ENCODE results near the gene S1PR2. TPM values are rescaled to one million over a fixed set of nuclear protein-coding genes. Genes with fewer than 3 reads are reported as not detected.
A peak's percentile ranks its signal among the peaks of the same experiment; 100 is the strongest.
"Not testable (repeated sequence)": the region's sequence is repeated elsewhere in the genome, so short reads cannot be mapped to it uniquely, and the experiment has no call there.

Gene S1PR2
- total RNA-seq, 1 donor from 2014 or later, result 15.4 TPM

- H3K9me3 Mint-ChIP-seq, result no peaks in the 10 kb centered on the region
- H3K4me3 Mint-ChIP-seq, result no peak overlapping the region
- H3K4me1 Mint-ChIP-seq (ENCODE audit: low read depth), result no peaks in the 10 kb centered on the region
- H3K36me3 Mint-ChIP-seq (ENCODE audit: low read depth), result no peaks in the 10 kb centered on the region
- H3K27ac Mint-ChIP-seq, result no peak overlapping the region
- H3K27me3 Mint-ChIP-seq (ENCODE audit: insufficient read depth), result peaks cover 3% of the 10 kb centered on the region
- intact Hi-C loops (cut with micrococcal nuclease), result no loop called here
- DNase-seq (ENCODE audit: low spot score), result no peak
These were observed 14.2 kb upstream of the S1PR2 start for GRCh38 chr19:10245189-10245939.

- Mint-ChIP-seq H3K36me3 (ENCODE audit: low read depth) (no peaks in the 10 kb centered on the region), H3K4me1 (ENCODE audit: low read depth) (peaks cover 5% of the 10 kb centered on the region), H3K27me3 (ENCODE audit: insufficient read depth) (peaks cover 3% of the 10 kb centered on the region), H3K4me3 (no peak overlapping the region), H3K27ac (no peak overlapping the region), H3K9me3 (no peaks in the 10 kb centered on the region)
- no peak for DNase-seq (ENCODE audit: low spot score)
- intact Hi-C loops (cut with micrococcal nuclease), result no loop called here
These were observed 12.5 kb upstream of the S1PR2 start for GRCh38 chr19:10243606-10244005.

GRCh38 chr19:10241826-10242449, 10.8 kb upstream of the S1PR2 start:
- not testable (repeated sequence) for H3K27ac Mint-ChIP-seq

GRCh38 chr19:10238172-10238783, 7.1 kb upstream of the S1PR2 start:
- Mint-ChIP-seq H3K9me3 (no peaks in the 10 kb centered on the region), H3K4me3 (no peak overlapping the region), H3K27me3 (ENCODE audit: insufficient read depth) (no peaks in the 10 kb centered on the region), H3K36me3 (ENCODE audit: low read depth) (peaks cover 2% of the 10 kb centered on the region), H3K4me1 (ENCODE audit: low read depth) (peaks cover 14% of the 10 kb centered on the region), H3K27ac (no peak overlapping the region)
- intact Hi-C loops (cut with micrococcal nuclease), result no loop called here
- DNase-seq (ENCODE audit: low spot score), result no peak

More at GRCh38 chr19:10241826-10242449, 10.8 kb upstream of the S1PR2 start:
- DNase-seq (ENCODE audit: low spot score); H3K27me3 Mint-ChIP-seq (ENCODE audit: insufficient read depth); H3K4me3 Mint-ChIP-seq; H3K9me3 Mint-ChIP-seq; intact Hi-C loops (cut with micrococcal nuclease); H3K36me3 Mint-ChIP-seq (ENCODE audit: low read depth); H3K4me1 Mint-ChIP-seq (ENCODE audit: low read depth): not testable (repeated sequence)

- no peak overlapping the region for H3K27ac Mint-ChIP-seq
- H3K27me3 Mint-ChIP-seq (ENCODE audit: insufficient read depth), result peaks cover 3% of the 10 kb centered on the region
- no peaks in the 10 kb centered on the region for H3K9me3 Mint-ChIP-seq
- intact Hi-C loops (cut with micrococcal nuclease), result no loop called here
- peaks cover 2% of the 10 kb centered on the region for H3K36me3 Mint-ChIP-seq (ENCODE audit: low read depth)
- peaks cover 14% of the 10 kb centered on the region for H3K4me1 Mint-ChIP-seq (ENCODE audit: low read depth)
- no peak overlapping the region for H3K4me3 Mint-ChIP-seq
- DNase-seq (ENCODE audit: low spot score), result no peak
These were observed 6.6 kb upstream of the S1PR2 start for GRCh38 chr19:10237702-10238101.

GRCh38 chr19:10235409-10235808, 4.3 kb upstream of the S1PR2 start:
- H3K27me3 Mint-ChIP-seq (ENCODE audit: insufficient read depth); H3K4me3 Mint-ChIP-seq; H3K36me3 Mint-ChIP-seq (ENCODE audit: low read depth); intact Hi-C loops (cut with micrococcal nuclease); DNase-seq (ENCODE audit: low spot score); H3K9me3 Mint-ChIP-seq; H3K27ac Mint-ChIP-seq: not testable (repeated sequence)
- peaks cover 14% of the 10 kb centered on the region for H3K4me1 Mint-ChIP-seq (ENCODE audit: low read depth)

- Mint-ChIP-seq H3K9me3 (no peaks in the 10 kb centered on the region), H3K4me1 (ENCODE audit: low read depth) (peaks cover 14% of the 10 kb centered on the region), H3K4me3 (peak overlapping the region; percentile 3), H3K36me3 (ENCODE audit: low read depth) (peaks cover 2% of the 10 kb centered on the region), H3K27ac (no peak overlapping the region), H3K27me3 (ENCODE audit: insufficient read depth) (peaks cover 5% of the 10 kb centered on the region)
- intact Hi-C loops (cut with micrococcal nuclease), result no loop called here
- no peak for DNase-seq (ENCODE audit: low spot score)
These were observed 3.9 kb upstream of the S1PR2 start for GRCh38 chr19:10235003-10235402.

GRCh38 chr19:10233946-10234345, 2.8 kb upstream of the S1PR2 start:
- H3K27me3 Mint-ChIP-seq (ENCODE audit: insufficient read depth), result peaks cover 5% of the 10 kb centered on the region
- no peak overlapping the region for H3K4me3 Mint-ChIP-seq
- no peak overlapping the region for H3K27ac Mint-ChIP-seq
- no peaks in the 10 kb centered on the region for H3K9me3 Mint-ChIP-seq
- no peak for DNase-seq (ENCODE audit: low spot score)
- H3K36me3 Mint-ChIP-seq (ENCODE audit: low read depth), result peaks cover 2% of the 10 kb centered on the region
- peaks cover 22% of the 10 kb centered on the region for H3K4me1 Mint-ChIP-seq (ENCODE audit: low read depth)
- intact Hi-C loops (cut with micrococcal nuclease), result no loop called here

- H3K27me3 Mint-ChIP-seq (ENCODE audit: insufficient read depth), result peaks cover 5% of the 10 kb centered on the region
- peaks cover 23% of the 10 kb centered on the region for H3K4me1 Mint-ChIP-seq (ENCODE audit: low read depth)
- peak overlapping the region; percentile 65 for H3K27ac Mint-ChIP-seq
- no peaks in the 10 kb centered on the region for H3K9me3 Mint-ChIP-seq
- H3K36me3 Mint-ChIP-seq (ENCODE audit: low read depth), result peaks cover 2% of the 10 kb centered on the region
- intact Hi-C loops (cut with micrococcal nuclease), result loop anchor here (1.0 kb wide), 1 partner anchor 36 kb away; no protein-coding TSS in a partner anchor
- no peak for DNase-seq (ENCODE audit: low spot score)
- peak overlapping the region; percentile 81 for H3K4me3 Mint-ChIP-seq
These were observed 589 bp upstream of the S1PR2 start for GRCh38 chr19:10231612-10232228.

- H3K4me3 Mint-ChIP-seq, result peak overlapping the region; percentile 86
- H3K4me1 Mint-ChIP-seq (ENCODE audit: low read depth), result peaks cover 20% of the 10 kb centered on the region
- intact Hi-C loops (cut with micrococcal nuclease), result no loop called here
- peak overlapping the region; percentile 82 for H3K27ac Mint-ChIP-seq
- H3K9me3 Mint-ChIP-seq, result no peaks in the 10 kb centered on the region
- H3K36me3 Mint-ChIP-seq (ENCODE audit: low read depth), result no peaks in the 10 kb centered on the region
- peaks cover 5% of the 10 kb centered on the region for H3K27me3 Mint-ChIP-seq (ENCODE audit: insufficient read depth)
- peak; percentile 55 for DNase-seq (ENCODE audit: low spot score)
These were observed 814 bp downstream of the S1PR2 start for GRCh38 chr19:10230173-10230860.

GRCh38 chr19:10228920-10229319, 2.2 kb downstream of the S1PR2 start:
- Mint-ChIP-seq H3K4me3 (peak overlapping the region; percentile 64), H3K27me3 (ENCODE audit: insufficient read depth) (peaks cover 5% of the 10 kb centered on the region), H3K36me3 (ENCODE audit: low read depth) (peaks cover 3% of the 10 kb centered on the region), H3K9me3 (no peaks in the 10 kb centered on the region), H3K4me1 (ENCODE audit: low read depth) (peaks cover 20% of the 10 kb centered on the region), H3K27ac (peak overlapping the region; percentile 18)
- DNase-seq (ENCODE audit: low spot score), result no peak
- intact Hi-C loops (cut with micrococcal nuclease), result loop anchor here (1.0 kb wide), 1 partner anchor 21 kb away; no protein-coding TSS in a partner anchor

- H3K27ac Mint-ChIP-seq, result no peak overlapping the region
- DNase-seq (ENCODE audit: low spot score), result no peak
- H3K4me3 Mint-ChIP-seq, result no peak overlapping the region
- H3K36me3 Mint-ChIP-seq (ENCODE audit: low read depth), result peaks cover 3% of the 10 kb centered on the region
- H3K4me1 Mint-ChIP-seq (ENCODE audit: low read depth), result peaks cover 20% of the 10 kb centered on the region
- H3K27me3 Mint-ChIP-seq (ENCODE audit: insufficient read depth), result peaks cover 5% of the 10 kb centered on the region
- intact Hi-C loops (cut with micrococcal nuclease), result no loop called here
- no peaks in the 10 kb centered on the region for H3K9me3 Mint-ChIP-seq
These were observed 2.7 kb downstream of the S1PR2 start for GRCh38 chr19:10228393-10228792.

Measured in activated T-helper 1 cell treated with anti-CD3 and anti-CD28 coated beads, Interleukin-12 subunit alpha, Interleukin-12 subunit beta, Interleukin-2, Interleukin-4 antibody, amounts not matched to agents 30 ng/mL and 10 ng/mL and 1 ng/mL, durations not matched to agents 14 hours and 24 hours and 36 hours (primary cell).